Subcutaneous adipose tissue (tissue), 4 donors: ENCODE results near the gene HDX. TPM values are rescaled to one million over a fixed set of nuclear protein-coding genes. Genes with fewer than 3 reads are reported as not detected.

Experiments
- CTCF ChIP-seq: fragments of 450-650 bp; IDR thresholded peaks from one replicate; pipeline ENCODE4 v1.5.1; 2016; ENCODE audit warnings: low read depth, mild to moderate bottlenecking, control low read depth, antibody characterized with exemption, moderate library complexity
- small RNA-seq: library from RNA; depleted of rRNA; stranded (forward); fragments of <200 nt; gene quantifications from one replicate; pipeline ENCODE3, GENCODE V24; 2016
- total RNA-seq, 4 donors: library from RNA; depleted of rRNA; stranded (reverse); fragments of >200 nt; gene quantifications; one replicate each; pipeline ENCODE4 v1.1.0, GENCODE V29; 2016

Gene HDX
- total RNA-seq, 4 donors from 2014 or later, result 1.7 to 8.3 (median 7.4) TPM

- no peak for TF ChIP-seq CTCF
Observed at GRCh38 chrX:84322083-84322827, 180.0 kb downstream of the HDX start.

GRCh38 chrX:84320614-84321013 lies 181.6 kb downstream of the HDX start:
- no peak for TF ChIP-seq CTCF

GRCh38 chrX:84320023-84320422 lies 182.2 kb downstream of the HDX start:
- no peak for TF ChIP-seq CTCF

GRCh38 chrX:84318661-84319060 lies 183.6 kb downstream of the HDX start:
- TF ChIP-seq CTCF, result no peak

Small RNA genes within 50 kb of the gene (small RNA-seq; reads per million reads assigned to genes)
- not detected for gene AL450471.1
